Gastrocnemius medialis (tissue), 4 donors: ENCODE measurements around the gene TRAP1. TPM values are rescaled to one million over a fixed set of nuclear protein-coding genes. Genes with fewer than 3 reads are reported as not detected.
A peak's percentile ranks its signal among the peaks of the same experiment; 100 is the strongest.

Experiments
- ATAC-seq, 2 donors: fragments of 150-250 bp; one replicate each; pipeline ENCODE4 v1.9.1; 2016
- DNase-seq, 2 donors: peaks; one replicate each; pipeline ENCODE4 v3.0.0-alpha.2; 2019
- H3K27ac ChIP-seq, 4 donors: fragments of 200-600 bp; sonication (generic); 1 replicate in 1 of 4; 2 replicates in 3 of 4; pipeline ENCODE4 v1.5.1; 2016 to 2018; ENCODE audit warnings: mild to moderate bottlenecking in 2 of 4, moderate library complexity in 1 of 4
- H3K27me3 ChIP-seq, 3 donors: fragments of 200-600 bp; sonication (generic) in 2 of 3; 1 replicate in 1 of 3; 2 replicates in 2 of 3; pipeline versions ENCODE4 v1.5.1 to v1.6.0; 2016 to 2019; ENCODE audit warnings: mild to moderate bottlenecking in 1 of 3, moderate library complexity in 1 of 3
- H3K36me3 ChIP-seq, 2 donors: fragments of 200-600 bp; sonication (generic) in 1 of 2; one replicate each; pipeline ENCODE4 v1.5.1; 2017 to 2018
- H3K4me1 ChIP-seq, 2 donors: fragments of 200-600 bp; sonication (generic) in 1 of 2; one replicate each; pipeline ENCODE4 v1.5.1; 2016 to 2017; ENCODE audit warnings: mild to moderate bottlenecking in 2 of 2
- H3K4me3 ChIP-seq, 4 donors: fragments of 200-600 bp; sonication (generic) in 3 of 4; 1 replicate in 1 of 4; 2 replicates in 3 of 4; pipeline ENCODE4 v1.5.1; 2016 to 2019; ENCODE audit warnings: mild to moderate bottlenecking in 2 of 4
- H3K9me3 ChIP-seq, 3 donors: fragments of 200-600 bp; sonication (generic) in 2 of 3; 1 replicate in 1 of 3; 2 replicates in 2 of 3; pipeline ENCODE4 v1.5.1; 2016 to 2019
- CTCF ChIP-seq, 5 experiments: fragments of 450-650 bp in 3 of 5; fragments of 200-600 bp in 2 of 5; sonication (generic) in 2 of 5; IDR thresholded peaks in 4 of 5; conservative IDR thresholded peaks in 1 of 5; 1 replicate in 4 of 5; 2 replicates in 1 of 5; pipeline ENCODE4 v1.5.1; 2016 to 2019; ENCODE audit warnings: antibody characterized with exemption in 5 of 5, mild to moderate bottlenecking in 3 of 5, moderate library complexity in 3 of 5
- POLR2A ChIP-seq, 2 donors: fragments of 450-650 bp; IDR thresholded peaks; one replicate each; pipeline ENCODE4 v1.6.1; 2017; ENCODE audit warnings: antibody characterized with exemption in 2 of 2, mild to moderate bottlenecking in 2 of 2, moderate library complexity in 2 of 2
- in situ Hi-C, 4 donors: fragments of 200-750 bp; cut with MboI; loops; one replicate each; pipeline versions ENCODE4 v1.15.0 to v1.8.0; 2017; ENCODE audit warnings: low sequenced_read_pairs in 4 of 4
- intact Hi-C: fragments of 100-400 bp; cut with DNase I; formaldehyde crosslinking; loops from one replicate; pipeline ENCODE4 v1.15.1; 2023; ENCODE audit warnings: low total_unique reads
- total RNA-seq, 4 donors: library from RNA; depleted of rRNA; stranded (reverse); fragments of >200 nt; gene quantifications; one replicate each; pipeline versions ENCODE4 v1.1.0 to v1.2.3, GENCODE V29; 2016

The TRAP1 gene
- total RNA-seq, 4 donors from 2014 or later, result 103 to 140 (median 122) TPM

DNA sequence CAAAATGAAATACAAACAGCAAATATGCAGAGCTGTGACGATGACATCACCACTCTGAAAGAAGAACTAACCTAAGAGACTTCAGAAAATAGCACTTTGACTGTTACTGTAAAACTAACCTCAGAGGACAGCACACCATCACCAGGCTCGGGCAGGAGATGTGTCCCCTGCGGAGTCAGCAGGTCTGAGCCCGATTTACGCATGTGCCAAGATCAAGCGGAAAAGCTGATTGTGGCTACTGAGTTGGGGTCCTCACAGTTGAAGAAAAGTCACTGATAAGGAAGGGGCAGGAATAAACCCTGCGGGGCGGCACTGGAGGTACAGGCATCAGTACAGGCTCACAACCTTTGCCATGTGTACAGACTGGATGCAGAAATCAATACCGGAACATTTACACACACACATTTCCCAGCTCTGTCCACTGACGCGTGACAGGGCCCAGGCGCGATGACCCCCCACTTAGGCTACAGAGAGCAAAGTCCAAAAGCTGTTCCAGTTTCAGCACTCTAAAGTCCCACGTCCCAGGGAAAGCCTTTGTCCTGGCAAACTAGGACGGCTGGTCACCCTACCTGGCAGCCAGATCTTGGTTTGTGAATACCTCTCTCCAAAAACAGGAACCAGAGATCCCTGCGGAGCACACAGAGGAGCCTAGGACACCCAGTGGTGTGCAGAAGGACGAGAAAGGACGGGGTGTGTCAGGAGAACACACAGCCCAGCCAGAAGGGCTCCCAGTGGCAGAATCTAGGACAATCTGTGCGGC is 21.5 kb downstream of the TRAP1 start:
- H3K4me3 ChIP-seq, result peak overlapping the region in 3 of 4 donors; percentile 2 to 32 (median 21)
- peaks cover 27 to 32% of the 10 kb centered on the region in 2 donors for H3K4me1 ChIP-seq
- ATAC-seq, result peak; percentile 60 to 65
- no peaks in the 10 kb centered on the region for H3K9me3 ChIP-seq
- peak overlapping the region; percentile 79 to 92 (median 88) for H3K27ac ChIP-seq
- intact Hi-C loops, result no loop called here
- in situ Hi-C loops, result loop anchor here in 2 of 4 donors (10.0 to 25.0 kb wide), 2 partner anchors 179 to 192 kb away; partner anchors contain the start of gene CREBBP (in 1 of the 2)
- H3K36me3 ChIP-seq, result no peaks in the 10 kb centered on the region
- no peak for TF ChIP-seq CTCF (IDR thresholded peaks at IDR 0.05 in 4 of 5, conservative IDR thresholded peaks at IDR 0.05 in 1 of 5)
- no peak for TF ChIP-seq POLR2A (IDR thresholded peaks at IDR 0.05)
- no peaks in the 10 kb centered on the region for H3K27me3 ChIP-seq
- DNase-seq, result peak; percentile 43 to 46

- Histone ChIP-seq H3K4me3 (no peak overlapping the region), H3K27ac (peak overlapping the region; percentile 79 to 92 (median 88)), H3K4me1 (peaks cover 35 to 40% of the 10 kb centered on the region in 2 donors), H3K27me3 (no peaks in the 10 kb centered on the region), H3K36me3 (no peaks in the 10 kb centered on the region), H3K9me3 (no peaks in the 10 kb centered on the region)
- in situ Hi-C loops (loop anchor here (5.0 to 25.0 kb wide), 3 partner anchors 181 to 193 kb away; partner anchors contain the start of gene CREBBP (in 1 of the 4)), intact Hi-C loops (no loop called here)
- no peak for ATAC-seq
- TF ChIP-seq CTCF (IDR thresholded peaks at IDR 0.05 in 4 of 5, conservative IDR thresholded peaks at IDR 0.05 in 1 of 5), result no peak
- no peak for TF ChIP-seq POLR2A (IDR thresholded peaks at IDR 0.05)
- no peak for DNase-seq
These were observed 23.3 kb downstream of the TRAP1 start for GRCh38 chr16:3694051-3694450.

GRCh38 chr16:3691761-3692160 is 25.6 kb downstream of the TRAP1 start:
- Histone ChIP-seq H3K4me3 (no peak overlapping the region), H3K27me3 (no peaks in the 10 kb centered on the region), H3K9me3 (no peaks in the 10 kb centered on the region), H3K4me1 (peaks cover 35 to 40% of the 10 kb centered on the region in 2 donors), H3K36me3 (peaks cover 0 to 18% of the 10 kb centered on the region in 2 donors), H3K27ac (peak overlapping the region; percentile 65 to 84 (median 74))
- DNase-seq (no peak), ATAC-seq (no peak)
- in situ Hi-C loops, result loop anchor here (5.0 to 25.0 kb wide), 3 partner anchors 183 to 196 kb away; partner anchors contain the start of gene CREBBP (in 1 of the 4)
- TF ChIP-seq POLR2A (IDR thresholded peaks at IDR 0.05) (no peak), CTCF (IDR thresholded peaks at IDR 0.05 in 4 of 5, conservative IDR thresholded peaks at IDR 0.05 in 1 of 5) (no peak)
- intact Hi-C loops, result loop anchor here (2.0 kb wide), 2 partner anchors 25 to 61 kb away; partner anchors contain the start of gene TRAP1

- ATAC-seq (peak; percentile 40 to 60), DNase-seq (peak; percentile 11 to 66)
- Histone ChIP-seq H3K4me3 (peak overlapping the region; percentile 39 to 68 (median 51)), H3K9me3 (no peaks in the 10 kb centered on the region), H3K4me1 (peaks cover 30 to 34% of the 10 kb centered on the region in 2 donors), H3K27ac (peak overlapping the region; percentile 65 to 84 (median 74)), H3K27me3 (no peaks in the 10 kb centered on the region), H3K36me3 (peaks cover 0 to 22% of the 10 kb centered on the region in 2 donors)
- intact Hi-C loops, result loop anchor here (1.0 to 2.0 kb wide), 3 partner anchors 26 to 189 kb away; partner anchors contain the start of genes CREBBP and TRAP1
- TF ChIP-seq POLR2A (IDR thresholded peaks at IDR 0.05) (no peak), CTCF (IDR thresholded peaks at IDR 0.05 in 4 of 5, conservative IDR thresholded peaks at IDR 0.05 in 1 of 5) (peak in 3 of 5 experiments; percentile 21 to 37 (median 34))
- in situ Hi-C loops, result loop anchor here (5.0 to 25.0 kb wide), 3 partner anchors 184 to 196 kb away; partner anchors contain the start of gene CREBBP (in 1 of the 4)
These were observed 26.2 kb downstream of the TRAP1 start for GRCh38 chr16:3690980-3691720.
